Activated naive CD8-positive, alpha-beta T cell (primary cell): ENCODE results near the gene OR9G1.

Source experiments
- H3K27ac Mint-ChIP-seq: one replicate; pipeline ENCODE4 v1.8.0; 2021; ENCODE audit warnings: mixed read lengths
- H3K27me3 Mint-ChIP-seq: one replicate; pipeline ENCODE4 v1.8.0; 2021; ENCODE audit warnings: mixed read lengths
- H3K36me3 Mint-ChIP-seq: one replicate; pipeline ENCODE4 v1.8.0; 2021; ENCODE audit warnings: mixed read lengths
- H3K4me1 Mint-ChIP-seq: one replicate; pipeline ENCODE4 v1.8.0; 2021; ENCODE audit warnings: low read depth, mixed read lengths
- H3K4me3 Mint-ChIP-seq: one replicate; pipeline ENCODE4 v1.8.0; 2021; ENCODE audit warnings: mild to moderate bottlenecking, mixed read lengths
- H3K9me3 Mint-ChIP-seq: one replicate; pipeline ENCODE4 v1.8.0; 2021; ENCODE audit warnings: low read depth, mixed read lengths

Gene OR9G1

GRCh38 chr11:56740886-56741285, 42.0 kb downstream of the OR9G1 start:
- no peak overlapping the region for H3K4me3 Mint-ChIP-seq
- no peaks in the 10 kb centered on the region for H3K4me1 Mint-ChIP-seq
- no peaks in the 10 kb centered on the region for H3K27me3 Mint-ChIP-seq
- peaks cover 9% of the 10 kb centered on the region for H3K9me3 Mint-ChIP-seq
- H3K36me3 Mint-ChIP-seq, result no peaks in the 10 kb centered on the region
- no peak overlapping the region for H3K27ac Mint-ChIP-seq

- no peaks in the 10 kb centered on the region for H3K4me1 Mint-ChIP-seq
- H3K9me3 Mint-ChIP-seq, result peaks cover 14% of the 10 kb centered on the region
- H3K36me3 Mint-ChIP-seq, result no peaks in the 10 kb centered on the region
- H3K27ac Mint-ChIP-seq, result no peak within 1 kb of the TSS
- no peak within 1 kb of the TSS for H3K4me3 Mint-ChIP-seq
- no peaks in the 10 kb centered on the region for H3K27me3 Mint-ChIP-seq
These were observed 49.7 kb downstream of the OR9G1 start, which contains the start of gene OR9G4 for GRCh38 chr11:56748597-56748996. Gene OR9G4 (minus strand): TSS chr11:56748697. CDS start chr11:56743766, 4,931 bp downstream.

DNA sequence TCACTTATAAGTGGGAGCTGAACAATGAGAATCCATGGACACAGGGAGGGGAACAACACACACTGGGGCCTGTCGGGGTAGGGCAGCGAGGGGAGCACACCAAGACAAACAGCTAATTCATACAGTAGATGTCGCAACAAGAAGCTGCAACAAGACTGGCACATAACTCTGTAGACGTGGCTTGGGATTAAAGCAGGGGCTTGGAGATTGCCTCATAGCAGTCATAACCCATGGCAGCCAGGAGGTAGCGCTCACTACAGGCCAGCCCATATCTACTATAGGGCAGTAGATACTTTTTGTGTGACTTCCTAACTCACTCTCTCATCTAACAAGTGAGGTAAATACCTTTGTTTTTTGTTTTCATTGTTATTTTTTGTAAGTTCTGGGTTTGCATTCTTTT, 51.3 kb downstream of the OR9G1 start:
- H3K27ac Mint-ChIP-seq, result no peak overlapping the region
- no peaks in the 10 kb centered on the region for H3K27me3 Mint-ChIP-seq
- H3K4me1 Mint-ChIP-seq, result no peaks in the 10 kb centered on the region
- H3K9me3 Mint-ChIP-seq, result peaks cover 14% of the 10 kb centered on the region
- no peaks in the 10 kb centered on the region for H3K36me3 Mint-ChIP-seq
- H3K4me3 Mint-ChIP-seq, result no peak overlapping the region

- Mint-ChIP-seq H3K4me1 (no peaks in the 10 kb centered on the region), H3K9me3 (peaks cover 14% of the 10 kb centered on the region), H3K4me3 (no peak overlapping the region)
These were observed 52.6 kb downstream of the OR9G1 start for GRCh38 chr11:56751480-56751879.

More at GRCh38 chr11:56751480-56751879, 52.6 kb downstream of the OR9G1 start:
- Mint-ChIP-seq H3K27ac (no peak overlapping the region), H3K27me3 (no peaks in the 10 kb centered on the region), H3K36me3 (no peaks in the 10 kb centered on the region)
